Lower leg skin (tissue), 4 donors: ENCODE results near the gene MCM6. TPM values are rescaled to one million over a fixed set of nuclear protein-coding genes. Genes with fewer than 3 reads are reported as not detected.
"Not testable (repeated sequence)": the region's sequence is repeated elsewhere in the genome, so short reads cannot be mapped to it uniquely, and the experiment has no call there.

Experiments
- DNase-seq, 2 donors: peaks; one replicate each; pipeline ENCODE4 v3.0.0-alpha.2; 2019; ENCODE audit warnings: low spot score in 2 of 2
- H3K4me3 ChIP-seq: fragments of 200-600 bp; sonication (generic); 2 replicates; pipeline ENCODE4 v1.5.1; 2017; ENCODE audit warnings: mild to moderate bottlenecking, low read depth; ENCODE audit not compliant: poor library complexity, severe bottlenecking
- POLR2A ChIP-seq, 2 donors: fragments of 450-650 bp; IDR thresholded peaks; one replicate each; pipeline ENCODE4 v1.6.1; 2016 to 2017; ENCODE audit warnings: antibody characterized with exemption in 2 of 2, mild to moderate bottlenecking in 1 of 2, moderate library complexity in 1 of 2
- WGBS, 2 donors: methylation state at CpG; one replicate each; pipeline ENCODE4 v1.1.5; 2018; 5-methylcytosine and 5-hydroxymethylcytosine counted together
- intact Hi-C: fragments of 100-400 bp; cut with DNase I; formaldehyde crosslinking; loops from one replicate; pipeline ENCODE4 v1.15.0; 2023; ENCODE audit warnings: low total_unique reads
- total RNA-seq, 4 donors: library from RNA; depleted of rRNA; stranded (reverse); fragments of >200 nt; gene quantifications; one replicate each; pipeline ENCODE4 v1.1.0, GENCODE V29; 2016
- TF ChIP-seq, protein P1 (sequence below), 3 donors: fragments of 450-650 bp; IDR thresholded peaks; one replicate each; pipeline ENCODE4 v1.5.1; 2016; ENCODE audit warnings: antibody characterized with exemption in 3 of 3, mild to moderate bottlenecking in 3 of 3, moderate library complexity in 2 of 3

The MCM6 gene
- total RNA-seq, 4 donors from 2014 or later = 4.5 to 8.5 (median 6.0) TPM

GRCh38 chr2:135797497-135798274 is 78.6 kb downstream of the MCM6 start:
- peak; percentile 68 to 92 for DNase-seq
- TF ChIP-seq, protein P1, sequence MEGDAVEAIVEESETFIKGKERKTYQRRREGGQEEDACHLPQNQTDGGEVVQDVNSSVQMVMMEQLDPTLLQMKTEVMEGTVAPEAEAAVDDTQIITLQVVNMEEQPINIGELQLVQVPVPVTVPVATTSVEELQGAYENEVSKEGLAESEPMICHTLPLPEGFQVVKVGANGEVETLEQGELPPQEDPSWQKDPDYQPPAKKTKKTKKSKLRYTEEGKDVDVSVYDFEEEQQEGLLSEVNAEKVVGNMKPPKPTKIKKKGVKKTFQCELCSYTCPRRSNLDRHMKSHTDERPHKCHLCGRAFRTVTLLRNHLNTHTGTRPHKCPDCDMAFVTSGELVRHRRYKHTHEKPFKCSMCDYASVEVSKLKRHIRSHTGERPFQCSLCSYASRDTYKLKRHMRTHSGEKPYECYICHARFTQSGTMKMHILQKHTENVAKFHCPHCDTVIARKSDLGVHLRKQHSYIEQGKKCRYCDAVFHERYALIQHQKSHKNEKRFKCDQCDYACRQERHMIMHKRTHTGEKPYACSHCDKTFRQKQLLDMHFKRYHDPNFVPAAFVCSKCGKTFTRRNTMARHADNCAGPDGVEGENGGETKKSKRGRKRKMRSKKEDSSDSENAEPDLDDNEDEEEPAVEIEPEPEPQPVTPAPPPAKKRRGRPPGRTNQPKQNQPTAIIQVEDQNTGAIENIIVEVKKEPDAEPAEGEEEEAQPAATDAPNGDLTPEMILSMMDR (IDR thresholded peaks at IDR 0.05) = no peak
- no peak for TF ChIP-seq POLR2A (IDR thresholded peaks at IDR 0.05)
- intact Hi-C loops = no loop called here
- 32 to 37% methylated on average over 22 of the region's 22 CpGs for WGBS, 2 donors
- no peak overlapping the region for H3K4me3 ChIP-seq

GRCh38 chr2:135796606-135797005 is 79.6 kb downstream of the MCM6 start:
- TF ChIP-seq POLR2A (IDR thresholded peaks at IDR 0.05) = no peak
- TF ChIP-seq, protein P1 (IDR thresholded peaks at IDR 0.05) = no peak
- intact Hi-C loops = no loop called here
- peak in 1 of 2 donors; percentile 81 for DNase-seq
- no peak overlapping the region for H3K4me3 ChIP-seq
- 93 to 96% methylated on average over 8 of the region's 8 CpGs for WGBS, 2 donors

DNA sequence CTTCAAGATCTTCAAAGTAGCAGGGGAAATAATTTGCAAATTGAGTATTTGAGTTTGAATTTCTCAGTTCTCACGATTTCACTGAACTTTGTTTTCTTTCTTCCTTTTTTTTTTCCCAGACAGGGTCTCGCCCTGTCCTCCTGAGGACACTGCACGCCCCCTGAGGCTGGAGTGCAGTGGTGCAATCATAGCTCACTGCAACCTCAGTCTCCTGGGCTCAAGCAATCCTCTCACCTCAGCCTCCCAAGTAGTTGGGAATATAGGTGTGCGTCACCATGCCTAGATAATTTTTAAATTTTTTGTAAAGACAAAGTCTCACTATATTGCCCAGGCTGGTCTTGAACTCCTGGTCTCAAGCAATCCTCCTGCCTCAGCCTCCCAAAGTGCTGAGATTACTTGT is 80.6 kb downstream of the MCM6 start:
- DNase-seq = not testable (repeated sequence)
- 81 to 84% methylated on average over 4 of the region's 4 CpGs for WGBS, 2 donors

DNA sequence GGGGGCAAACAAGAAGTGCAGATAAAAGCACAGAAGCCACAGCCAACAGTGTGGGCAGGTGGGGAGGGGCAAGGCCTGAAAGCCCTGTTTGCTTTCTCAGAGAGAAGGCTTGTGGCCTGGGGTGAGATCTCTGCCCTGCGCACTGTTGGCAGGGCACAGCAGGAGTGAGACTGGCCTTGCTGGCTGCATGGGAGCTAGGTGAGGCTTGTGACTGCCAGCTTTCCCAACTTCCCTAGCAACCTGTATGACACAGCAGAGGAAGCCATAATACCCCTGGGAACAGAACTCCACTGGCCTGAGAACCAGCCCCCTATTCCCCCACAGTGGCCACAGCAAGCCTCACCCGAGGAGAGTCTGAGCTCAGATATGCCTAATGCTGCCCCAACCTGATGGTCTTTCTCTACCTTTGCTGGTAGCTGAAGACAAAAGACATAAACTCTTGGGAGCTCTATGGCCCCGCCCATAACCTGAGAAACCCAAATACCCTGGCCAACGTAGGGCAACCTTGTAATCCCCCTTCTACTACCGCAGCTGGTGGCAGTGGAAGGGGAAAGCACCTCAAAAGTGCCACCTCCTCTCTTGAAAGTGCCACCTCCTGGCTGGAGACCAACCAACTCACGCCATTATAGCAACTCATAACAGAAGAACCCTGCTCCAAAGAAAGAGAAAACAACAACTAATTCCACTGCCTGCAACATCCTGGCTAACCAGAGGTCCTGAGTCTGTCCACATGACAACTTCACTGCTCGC is 83.7 kb downstream of the MCM6 start:
- no peak overlapping the region for H3K4me3 ChIP-seq
- peak in 1 of 2 donors; percentile 67 for DNase-seq
- TF ChIP-seq, protein P1 (IDR thresholded peaks at IDR 0.05) = no peak
- no peak for TF ChIP-seq POLR2A (IDR thresholded peaks at IDR 0.05)
- intact Hi-C loops = no loop called here
- WGBS, 2 donors = 74 to 84% methylated on average over 7 of the region's 7 CpGs

More for the DNA sequence above, 80.6 kb downstream of the MCM6 start:
- H3K4me3 ChIP-seq, intact Hi-C loops: not testable (repeated sequence)

- no peak for TF ChIP-seq POLR2A (IDR thresholded peaks at IDR 0.05)
- TF ChIP-seq, protein P1 (IDR thresholded peaks at IDR 0.05) = no peak
- H3K4me3 ChIP-seq = no peak overlapping the region
- intact Hi-C loops = no loop called here
- WGBS, 2 donors = 92 to 94% methylated on average over 2 of the region's 2 CpGs
- DNase-seq = no peak
These were observed 84.6 kb downstream of the MCM6 start for GRCh38 chr2:135791418-135792190.

GRCh38 chr2:135790423-135790822 is 85.8 kb downstream of the MCM6 start:
- TF ChIP-seq, protein P1 (IDR thresholded peaks at IDR 0.05) = no peak
- no peak for TF ChIP-seq POLR2A (IDR thresholded peaks at IDR 0.05)
- intact Hi-C loops = no loop called here
- DNase-seq = peak in 1 of 2 donors; percentile 74
- H3K4me3 ChIP-seq = no peak overlapping the region
- WGBS, 2 donors = 94 to 97% methylated on average over 10 of the region's 10 CpGs
